HepG2 (cell line): Measurements from ENCODE around the gene PPM1G. TPM values are rescaled to one million over a fixed set of nuclear protein-coding genes. Genes with fewer than 3 reads are reported as not detected.

Experiments used
- ELF4 ChIP-seq: sonication (generic); formaldehyde crosslinking; IDR thresholded peaks from 2 replicates; pipeline ENCODE4 v1.5.0; 2020; ENCODE audit warnings: missing genetic modification reagents, mild to moderate bottlenecking, moderate library complexity, borderline replicate concordance
- ERF ChIP-seq: IDR thresholded peaks from 2 replicates; pipeline ENCODE4 v1.6.1; 2018; ENCODE audit warnings: missing biosample characterization, missing genetic modification reagents
- JUN ChIP-seq: sonication (generic); formaldehyde crosslinking; IDR thresholded peaks from 2 replicates; pipeline ENCODE4 v1.4.0; 2020; ENCODE audit warnings: mild to moderate bottlenecking, missing genetic modification reagents
- MAFK ChIP-seq, 2 experiments: IDR thresholded peaks in 1 of 2; conservative IDR thresholded peaks in 1 of 2; 2 replicates each; pipeline ENCODE4 v1.6.1; 2011; ENCODE audit warnings: improper control_type of control experiment in 2 of 2, low read length in 2 of 2
- PAF1 ChIP-seq: IDR thresholded peaks from 2 replicates; pipeline ENCODE4 v1.6.1; 2016; ENCODE audit warnings: missing genetic modification reagents, missing compliant biosample characterization
- PRMT3 ChIP-seq: sonication (generic); formaldehyde crosslinking; IDR thresholded peaks from 2 replicates; pipeline ENCODE4 v1.8.1; 2022; ENCODE audit warnings: low read depth, mild to moderate bottlenecking, moderate library complexity, missing genetic modification reagents, borderline replicate concordance
- TP53 ChIP-seq: sonication (generic); formaldehyde crosslinking; conservative IDR thresholded peaks from 2 replicates; pipeline ENCODE4 v1.4.0; 2020; ENCODE audit warnings: missing genetic modification reagents
- polyA plus RNA-seq, 8 experiments: library from polyadenylated mRNA; depleted of rRNA in 3 of 8; stranded (reverse) in 7 of 8; unstranded in 1 of 8; fragments of >200 nt; fragmentation: Illumina TruSeq in 4 of 8; extraction: Trizol in 4 of 8; gene quantifications; 2 replicates each; pipeline versions ENCODE4 v1.2.1 to v1.2.3, GENCODE V29; 2011 to 2016; ENCODE audit warnings: low read depth in 4 of 8, missing spikeins in 1 of 8, mixed read lengths in 1 of 8; ENCODE audit not compliant: insufficient read depth in 1 of 8
- total RNA-seq, 5 experiments: library from RNA; depleted of rRNA; stranded (reverse); fragments of >200 nt; fragmentation: Illumina TruSeq; extraction: Trizol; gene quantifications; 2 replicates each; pipeline ENCODE4 v1.2.3, GENCODE V29; 2016; ENCODE audit warnings: low read depth in 1 of 5
- TF ChIP-seq, protein P1 (sequence below): sonication (generic); formaldehyde crosslinking; IDR thresholded peaks from 2 replicates; pipeline ENCODE4 v1.4.0; 2020; ENCODE audit warnings: missing genetic modification reagents, mild to moderate bottlenecking, borderline replicate concordance
- TF ChIP-seq, protein P2 (sequence below): sonication (generic); formaldehyde crosslinking; IDR thresholded peaks from 2 replicates; pipeline ENCODE4 v1.4.0; 2020; ENCODE audit warnings: mild to moderate bottlenecking, missing genetic modification reagents
- TF ChIP-seq, protein P3 (sequence below): sonication (generic); formaldehyde crosslinking; IDR thresholded peaks from 2 replicates; pipeline ENCODE4 v1.4.0; 2020; ENCODE audit warnings: mild to moderate bottlenecking, missing genetic modification reagents
- TF ChIP-seq, protein P4 (sequence below): sonication (generic); formaldehyde crosslinking; conservative IDR thresholded peaks from 2 replicates; pipeline ENCODE4 v1.4.0; 2020; ENCODE audit warnings: missing genetic modification reagents
- TF ChIP-seq, protein P5 (sequence below): sonication (generic); formaldehyde crosslinking; IDR thresholded peaks from 2 replicates; pipeline ENCODE4 v1.5.0; 2020; ENCODE audit warnings: missing genetic modification reagents, mild to moderate bottlenecking, borderline replicate concordance
- TF ChIP-seq, protein P6 (sequence below): sonication (generic); formaldehyde crosslinking; IDR thresholded peaks from one replicate; pipeline ENCODE4 v1.5.1; 2020; ENCODE audit warnings: mild to moderate bottlenecking, missing genetic modification reagents; ENCODE audit errors: not compliant biosample characterization

PPM1G gene
- total and polyA plus RNA-seq, 2 of the 13 experiments (the other 11 are each of a cell fraction or from before 2014, with no cell fraction given) = 58.2 to 213 TPM

DNA sequence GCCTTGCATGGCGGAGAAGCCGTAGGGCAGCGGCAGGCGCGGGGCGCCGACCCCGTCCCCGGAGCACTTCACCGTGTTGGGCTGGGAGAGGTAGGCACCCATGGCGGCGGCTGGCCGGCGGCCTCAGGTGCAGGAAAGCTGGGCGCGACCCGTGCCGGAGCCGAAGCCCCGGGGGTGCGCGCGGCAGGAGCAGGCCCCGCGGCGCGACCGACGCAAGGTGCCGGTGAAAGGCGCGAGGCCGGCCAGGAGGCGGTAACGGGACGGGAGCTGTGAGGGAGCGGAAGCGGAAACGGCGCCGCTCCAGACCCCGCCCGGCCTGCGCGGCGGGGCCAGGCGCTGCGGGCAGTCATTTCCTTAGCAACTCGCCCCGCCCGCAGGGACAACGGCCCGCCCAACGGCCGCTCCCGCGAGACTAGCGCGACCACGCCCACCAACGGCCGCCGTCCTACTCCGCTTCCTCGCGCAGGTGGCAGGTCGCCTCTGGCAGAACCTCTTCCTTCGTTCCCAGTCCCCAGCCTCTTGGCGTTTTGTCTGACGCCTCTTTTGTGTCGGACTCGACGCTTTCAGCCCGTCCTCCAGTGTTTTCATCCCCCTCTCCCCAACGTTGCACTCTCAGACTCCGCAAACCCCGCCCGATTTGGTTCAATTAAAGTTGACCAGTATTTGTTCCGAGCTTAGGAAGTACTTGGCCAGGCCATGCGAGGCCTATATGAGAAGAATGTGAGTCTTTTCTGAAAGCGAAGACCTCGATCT is at the start of gene PPM1G (continued):
- TF ChIP-seq, protein P1, sequence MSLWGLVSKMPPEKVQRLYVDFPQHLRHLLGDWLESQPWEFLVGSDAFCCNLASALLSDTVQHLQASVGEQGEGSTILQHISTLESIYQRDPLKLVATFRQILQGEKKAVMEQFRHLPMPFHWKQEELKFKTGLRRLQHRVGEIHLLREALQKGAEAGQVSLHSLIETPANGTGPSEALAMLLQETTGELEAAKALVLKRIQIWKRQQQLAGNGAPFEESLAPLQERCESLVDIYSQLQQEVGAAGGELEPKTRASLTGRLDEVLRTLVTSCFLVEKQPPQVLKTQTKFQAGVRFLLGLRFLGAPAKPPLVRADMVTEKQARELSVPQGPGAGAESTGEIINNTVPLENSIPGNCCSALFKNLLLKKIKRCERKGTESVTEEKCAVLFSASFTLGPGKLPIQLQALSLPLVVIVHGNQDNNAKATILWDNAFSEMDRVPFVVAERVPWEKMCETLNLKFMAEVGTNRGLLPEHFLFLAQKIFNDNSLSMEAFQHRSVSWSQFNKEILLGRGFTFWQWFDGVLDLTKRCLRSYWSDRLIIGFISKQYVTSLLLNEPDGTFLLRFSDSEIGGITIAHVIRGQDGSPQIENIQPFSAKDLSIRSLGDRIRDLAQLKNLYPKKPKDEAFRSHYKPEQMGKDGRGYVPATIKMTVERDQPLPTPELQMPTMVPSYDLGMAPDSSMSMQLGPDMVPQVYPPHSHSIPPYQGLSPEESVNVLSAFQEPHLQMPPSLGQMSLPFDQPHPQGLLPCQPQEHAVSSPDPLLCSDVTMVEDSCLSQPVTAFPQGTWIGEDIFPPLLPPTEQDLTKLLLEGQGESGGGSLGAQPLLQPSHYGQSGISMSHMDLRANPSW (CRISPR knock-in tag) = no peak
- TF ChIP-seq ELF4 (CRISPR knock-in tag) (no peak), JUN (CRISPR knock-in tag) (peak; percentile 65; the same call in 1 of the 2 replicates), ERF (CRISPR knock-in tag) (peak; percentile 79; the same call in 1 of the 2 replicates), MAFK (conservative IDR thresholded peaks at IDR 0.05 in 1 of 2, IDR thresholded peaks at IDR 0.05 in 1 of 2; ENCODE audit: low read length in 2 of 2) (no peak), PRMT3 (CRISPR knock-in tag) (peak; percentile 64; the same call in 1 of the 2 replicates), TP53 (peak; percentile 52; the same call in 1 of the 2 replicates), PAF1 (CRISPR knock-in tag) (no peak)
- TF ChIP-seq, protein P2, sequence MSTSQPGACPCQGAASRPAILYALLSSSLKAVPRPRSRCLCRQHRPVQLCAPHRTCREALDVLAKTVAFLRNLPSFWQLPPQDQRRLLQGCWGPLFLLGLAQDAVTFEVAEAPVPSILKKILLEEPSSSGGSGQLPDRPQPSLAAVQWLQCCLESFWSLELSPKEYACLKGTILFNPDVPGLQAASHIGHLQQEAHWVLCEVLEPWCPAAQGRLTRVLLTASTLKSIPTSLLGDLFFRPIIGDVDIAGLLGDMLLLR (CRISPR knock-in tag) = peak; percentile 97
- TF ChIP-seq, protein P3, sequence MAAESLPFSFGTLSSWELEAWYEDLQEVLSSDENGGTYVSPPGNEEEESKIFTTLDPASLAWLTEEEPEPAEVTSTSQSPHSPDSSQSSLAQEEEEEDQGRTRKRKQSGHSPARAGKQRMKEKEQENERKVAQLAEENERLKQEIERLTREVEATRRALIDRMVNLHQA (CRISPR knock-in tag) = no peak
- TF ChIP-seq, protein P4, sequence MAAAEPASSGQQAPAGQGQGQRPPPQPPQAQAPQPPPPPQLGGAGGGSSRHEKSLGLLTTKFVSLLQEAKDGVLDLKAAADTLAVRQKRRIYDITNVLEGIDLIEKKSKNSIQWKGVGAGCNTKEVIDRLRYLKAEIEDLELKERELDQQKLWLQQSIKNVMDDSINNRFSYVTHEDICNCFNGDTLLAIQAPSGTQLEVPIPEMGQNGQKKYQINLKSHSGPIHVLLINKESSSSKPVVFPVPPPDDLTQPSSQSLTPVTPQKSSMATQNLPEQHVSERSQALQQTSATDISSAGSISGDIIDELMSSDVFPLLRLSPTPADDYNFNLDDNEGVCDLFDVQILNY = peak; percentile 70
- TF ChIP-seq, protein P5, sequence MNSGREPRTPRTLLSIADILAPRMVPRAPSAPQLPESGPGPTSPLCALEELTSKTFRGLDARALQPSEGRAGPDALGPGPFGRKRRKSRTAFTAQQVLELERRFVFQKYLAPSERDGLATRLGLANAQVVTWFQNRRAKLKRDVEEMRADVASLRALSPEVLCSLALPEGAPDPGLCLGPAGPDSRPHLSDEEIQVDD (CRISPR knock-in tag) = peak; percentile 84; the same call in 1 of the 2 replicates
- TF ChIP-seq, protein P6, sequence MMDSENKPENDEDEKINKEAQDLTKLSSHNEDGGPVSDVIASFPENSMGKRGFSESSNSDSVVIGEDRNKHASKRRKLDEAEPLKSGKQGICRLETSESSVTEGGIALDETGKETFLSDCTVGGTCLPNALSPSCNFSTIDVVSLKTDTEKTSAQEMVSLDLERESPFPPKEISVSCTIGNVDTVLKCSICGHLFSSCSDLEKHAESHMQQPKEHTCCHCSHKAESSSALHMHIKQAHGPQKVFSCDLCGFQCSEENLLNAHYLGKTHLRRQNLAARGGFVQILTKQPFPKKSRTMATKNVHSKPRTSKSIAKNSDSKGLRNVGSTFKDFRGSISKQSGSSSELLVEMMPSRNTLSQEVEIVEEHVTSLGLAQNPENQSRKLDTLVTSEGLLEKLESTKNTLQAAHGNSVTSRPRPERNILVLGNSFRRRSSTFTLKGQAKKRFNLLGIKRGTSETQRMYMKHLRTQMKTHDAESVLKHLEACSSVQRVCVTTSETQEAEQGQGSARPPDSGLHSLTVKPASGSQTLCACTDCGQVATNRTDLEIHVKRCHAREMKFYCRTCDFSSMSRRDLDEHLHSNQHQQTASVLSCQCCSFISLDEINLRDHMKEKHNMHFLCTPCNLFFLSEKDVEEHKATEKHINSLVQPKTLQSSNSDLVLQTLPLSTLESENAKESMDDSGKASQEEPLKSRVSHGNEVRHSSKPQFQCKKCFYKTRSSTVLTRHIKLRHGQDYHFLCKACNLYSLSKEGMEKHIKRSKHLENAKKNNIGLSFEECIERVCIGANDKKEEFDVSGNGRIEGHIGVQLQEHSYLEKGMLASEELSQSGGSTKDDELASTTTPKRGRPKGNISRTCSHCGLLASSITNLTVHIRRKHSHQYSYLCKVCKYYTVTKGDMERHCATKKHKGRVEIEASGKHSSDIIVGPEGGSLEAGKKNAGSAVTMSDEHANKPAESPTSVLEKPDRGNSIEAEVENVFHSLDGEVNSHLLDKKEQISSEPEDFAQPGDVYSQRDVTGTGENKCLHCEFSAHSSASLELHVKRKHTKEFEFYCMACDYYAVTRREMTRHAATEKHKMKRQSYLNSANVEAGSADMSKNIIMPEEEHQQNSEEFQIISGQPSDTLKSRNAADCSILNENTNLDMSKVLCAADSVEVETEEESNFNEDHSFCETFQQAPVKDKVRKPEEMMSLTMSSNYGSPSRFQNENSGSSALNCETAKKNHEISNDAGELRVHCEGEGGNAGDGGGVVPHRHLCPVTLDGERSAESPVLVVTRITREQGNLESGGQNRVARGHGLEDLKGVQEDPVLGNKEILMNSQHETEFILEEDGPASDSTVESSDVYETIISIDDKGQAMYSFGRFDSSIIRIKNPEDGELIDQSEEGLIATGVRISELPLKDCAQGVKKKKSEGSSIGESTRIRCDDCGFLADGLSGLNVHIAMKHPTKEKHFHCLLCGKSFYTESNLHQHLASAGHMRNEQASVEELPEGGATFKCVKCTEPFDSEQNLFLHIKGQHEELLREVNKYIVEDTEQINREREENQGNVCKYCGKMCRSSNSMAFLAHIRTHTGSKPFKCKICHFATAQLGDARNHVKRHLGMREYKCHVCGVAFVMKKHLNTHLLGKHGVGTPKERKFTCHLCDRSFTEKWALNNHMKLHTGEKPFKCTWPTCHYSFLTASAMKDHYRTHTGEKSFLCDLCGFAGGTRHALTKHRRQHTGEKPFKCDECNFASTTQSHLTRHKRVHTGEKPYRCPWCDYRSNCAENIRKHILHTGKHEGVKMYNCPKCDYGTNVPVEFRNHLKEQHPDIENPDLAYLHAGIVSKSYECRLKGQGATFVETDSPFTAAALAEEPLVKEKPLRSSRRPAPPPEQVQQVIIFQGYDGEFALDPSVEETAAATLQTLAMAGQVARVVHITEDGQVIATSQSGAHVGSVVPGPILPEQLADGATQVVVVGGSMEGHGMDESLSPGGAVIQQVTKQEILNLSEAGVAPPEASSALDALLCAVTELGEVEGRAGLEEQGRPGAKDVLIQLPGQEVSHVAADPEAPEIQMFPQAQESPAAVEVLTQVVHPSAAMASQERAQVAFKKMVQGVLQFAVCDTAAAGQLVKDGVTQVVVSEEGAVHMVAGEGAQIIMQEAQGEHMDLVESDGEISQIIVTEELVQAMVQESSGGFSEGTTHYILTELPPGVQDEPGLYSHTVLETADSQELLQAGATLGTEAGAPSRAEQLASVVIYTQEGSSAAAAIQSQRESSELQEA (CRISPR knock-in tag) = peak; percentile 73
